OCI-LY3 (cell line): ENCODE measurements around the gene EXOC6.

Experiments
- CTCF ChIP-seq: fragments of 200-600, 300-600 bp; sonication (generic); IDR thresholded peaks from 2 replicates; pipeline ENCODE4 v1.5.1; 2014; ENCODE audit warnings: antibody characterized with exemption, low read length, low read depth
- EZH2phosphoT487 ChIP-seq: fragments of 200-600 bp; shearing (Covaris generic); IDR thresholded peaks from 2 replicates; pipeline ENCODE4 v1.6.1; 2018; ENCODE audit warnings: antibody characterized with exemption, mixed run types, low read depth

GRCh38 chr10:93076871-93077270 lies 228.6 kb downstream of the EXOC6 start:
- TF ChIP-seq CTCF: no peak
- TF ChIP-seq EZH2phosphoT487: no peak
